ENCODE results near the gene MANSC1.
"Not testable (repeated sequence)": the region's sequence is repeated elsewhere in the genome, so short reads cannot be mapped to it uniquely, and the experiment has no call there.

MANSC1 gene

DNA sequence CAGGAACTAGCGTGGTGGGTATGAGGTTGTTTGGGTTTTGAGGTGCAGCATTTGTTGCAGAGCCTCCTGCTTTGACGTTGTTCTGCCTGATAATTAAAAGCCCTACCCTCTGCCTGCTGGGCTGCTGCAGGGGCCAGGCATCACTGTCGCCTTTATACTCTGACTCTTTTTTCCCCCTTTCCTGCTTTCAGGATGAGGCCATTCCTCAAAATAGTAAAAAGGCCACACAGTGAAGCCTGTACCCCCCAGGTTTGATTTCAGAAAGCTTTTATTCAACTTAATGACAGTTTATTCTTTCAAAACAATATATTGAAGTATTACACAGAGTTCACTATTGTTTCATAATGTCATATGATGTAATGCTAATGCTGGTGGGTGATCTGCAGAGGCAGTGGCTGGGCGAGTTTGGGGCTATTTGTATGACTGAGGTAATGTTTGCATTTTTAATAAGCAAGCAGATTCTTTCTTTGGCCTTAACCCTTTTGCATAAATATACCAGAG lies 15.9 kb upstream of the MANSC1 start:
- no peak for DNase-seq (ENCODE audit: low read depth, low spot score)

GRCh38 chr12:12365446-12365802 lies 15.4 kb upstream of the MANSC1 start:
- no peak for DNase-seq (ENCODE audit: low read depth, low spot score)

GRCh38 chr12:12364787-12365445 lies 14.9 kb upstream of the MANSC1 start:
- DNase-seq (ENCODE audit: low read depth, low spot score), result no peak

DNA sequence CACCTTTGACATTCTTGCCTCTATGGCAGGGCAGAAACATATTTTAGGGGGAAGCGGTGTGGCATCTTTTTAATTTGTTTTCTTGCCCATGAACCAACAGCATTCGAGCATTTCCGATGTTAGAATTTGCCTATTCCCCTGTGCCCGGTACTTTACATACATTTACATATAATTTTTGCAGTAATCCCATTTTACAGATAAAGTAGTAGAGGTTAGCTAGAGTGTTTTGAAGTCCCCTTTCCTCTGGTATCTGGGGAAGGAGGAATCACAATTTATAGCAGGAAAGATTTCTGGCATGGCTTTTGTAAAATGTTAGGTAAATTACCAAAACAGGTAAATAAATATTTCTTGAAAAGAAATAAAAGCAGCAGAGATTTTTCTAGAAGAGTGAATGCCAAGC lies 8.5 kb upstream of the MANSC1 start:
- DNase-seq (ENCODE audit: low read depth, low spot score), result no peak

DNA sequence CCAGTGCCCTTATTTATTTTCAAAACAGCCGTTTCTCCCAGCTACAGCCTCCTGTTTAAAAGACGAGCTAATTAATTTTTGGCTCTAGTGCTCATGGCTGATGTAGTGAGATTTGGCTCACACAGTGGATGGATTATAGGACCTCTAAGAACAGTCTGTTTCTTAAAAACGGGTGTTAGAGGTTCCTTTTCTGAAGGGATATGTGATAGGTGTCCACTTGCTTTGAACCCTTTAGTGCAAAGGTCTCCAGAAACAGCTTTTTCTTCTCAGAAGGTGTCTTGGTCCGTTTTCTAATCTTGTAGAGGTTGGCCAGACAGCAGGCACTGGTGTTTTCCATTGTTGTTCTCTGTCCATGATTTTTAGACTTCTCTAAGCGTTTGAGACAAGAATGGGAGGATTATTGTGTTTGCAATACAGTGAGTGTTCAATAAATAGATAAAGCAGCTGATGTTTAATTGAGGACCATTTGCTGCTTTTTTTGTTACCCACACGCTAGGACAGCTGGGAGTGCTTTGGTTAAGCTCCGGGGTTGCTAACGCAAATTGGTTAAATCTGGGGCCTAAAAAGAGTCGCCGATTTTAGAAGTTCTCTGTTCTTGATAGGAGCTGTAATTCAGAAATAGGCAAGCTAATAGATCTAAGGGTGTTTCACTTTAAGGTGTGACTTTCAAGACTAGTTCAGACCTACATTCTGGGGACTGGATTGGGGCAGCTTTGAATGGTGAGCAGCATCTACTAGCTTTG lies 7.8 kb upstream of the MANSC1 start:
- no peak for DNase-seq (ENCODE audit: low read depth, low spot score)

DNA sequence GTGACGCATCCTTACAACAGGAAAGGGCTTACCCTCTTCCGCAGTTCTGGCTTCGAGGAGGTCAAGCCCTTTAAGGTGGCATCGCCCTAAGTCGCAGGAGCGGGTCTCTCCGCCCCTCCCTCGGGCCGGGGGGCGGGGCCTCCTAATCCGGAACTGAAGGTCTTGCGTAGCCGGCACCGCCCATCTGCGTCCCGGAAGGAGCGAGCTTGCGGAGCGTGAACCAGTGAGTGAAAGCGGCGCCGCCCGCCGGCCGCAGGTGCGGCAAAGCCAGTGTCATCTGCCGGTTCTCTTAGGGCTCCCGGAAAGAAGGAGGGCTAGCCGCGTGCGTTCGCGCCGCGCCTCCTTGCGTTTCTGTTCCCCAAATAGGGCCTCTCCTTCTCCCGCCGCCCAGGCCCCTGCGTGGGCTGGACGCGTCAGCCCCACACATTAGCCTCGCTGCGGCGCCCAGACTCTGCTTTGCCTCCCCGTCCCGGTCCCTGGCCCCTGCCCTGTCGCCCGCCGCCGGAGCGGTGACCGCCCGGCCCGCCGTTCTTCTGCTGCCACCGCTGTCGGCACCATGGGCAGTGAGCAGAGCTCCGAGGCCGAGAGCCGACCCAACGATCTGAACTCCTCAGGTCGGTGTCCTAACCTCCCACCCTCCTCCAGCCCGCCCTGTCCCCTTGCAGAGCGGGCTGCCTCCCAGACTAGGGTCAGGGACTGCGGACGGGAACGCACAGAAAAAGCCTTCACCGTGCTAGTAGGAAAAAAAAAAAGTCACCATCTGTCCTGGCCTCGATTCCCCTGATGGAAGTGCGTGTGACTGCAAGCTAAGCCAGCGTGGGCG lies 7.1 kb upstream of the MANSC1 start, which contains the start of gene BORCS5:
Gene BORCS5, plus strand, starts transcription at position 183 of the 823 bp plus-strand sequence. Its CDS starts 374 bp downstream, at position 557.
- DNase-seq (ENCODE audit: low read depth, low spot score), result peak; percentile 59

DNA sequence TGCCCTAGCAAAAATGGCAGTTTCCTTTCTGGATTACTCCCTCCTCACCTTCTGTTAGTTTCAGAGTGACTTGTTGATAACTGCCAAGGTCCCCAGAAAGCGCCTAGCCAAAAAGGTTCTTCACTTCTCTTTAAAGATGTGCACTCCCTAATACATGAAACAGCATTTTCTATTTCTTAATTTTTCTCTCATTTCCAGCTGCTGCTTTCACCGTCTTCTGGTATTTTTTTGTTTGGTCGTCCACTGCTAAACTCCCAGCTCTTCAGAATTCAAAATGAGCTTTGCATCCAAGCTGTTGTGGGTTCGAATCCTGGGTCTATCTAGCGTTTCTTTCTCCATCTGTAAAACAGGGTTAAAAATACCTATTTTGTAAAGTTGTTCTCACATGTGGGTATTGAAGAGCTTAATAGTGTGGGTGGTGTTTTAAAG lies 6.4 kb upstream of the MANSC1 start:
- no peak for DNase-seq (ENCODE audit: low read depth, low spot score)

GRCh38 chr12:12353807-12354206 lies 3.8 kb upstream of the MANSC1 start:
- DNase-seq (ENCODE audit: low read depth, low spot score), result no peak

DNA sequence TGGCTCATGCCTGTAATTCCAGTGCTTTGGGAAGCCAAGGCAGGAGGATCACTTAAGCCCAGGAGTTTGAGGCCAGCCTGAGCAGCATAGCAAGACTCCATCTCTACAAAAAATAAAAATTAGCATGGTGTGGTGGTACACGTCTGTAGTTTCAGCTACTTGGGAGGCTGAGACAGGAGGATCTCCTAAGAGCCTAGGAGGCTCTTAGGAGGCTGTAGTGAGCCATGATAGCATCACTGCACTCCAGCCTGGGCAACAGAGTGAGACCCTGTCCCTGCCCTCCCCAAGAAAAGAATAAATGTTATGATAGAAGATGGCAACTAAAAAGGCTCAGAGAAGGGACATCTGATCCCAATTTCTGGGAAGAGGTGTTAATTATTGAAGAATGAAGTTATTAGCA lies 3.2 kb upstream of the MANSC1 start:
- no peak for DNase-seq (ENCODE audit: low read depth, low spot score)

- DNase-seq (ENCODE audit: low read depth, low spot score), result not testable (repeated sequence)
Observed at GRCh38 chr12:12351468-12352185, 1.6 kb upstream of the MANSC1 start.

GRCh38 chr12:12350868-12351463 lies 924 bp upstream of the MANSC1 start:
- DNase-seq (ENCODE audit: low read depth, low spot score), result no peak

GRCh38 chr12:12338527-12339168 lies 11.4 kb downstream of the MANSC1 start:
- DNase-seq (ENCODE audit: low read depth, low spot score), result no peak

DNA sequence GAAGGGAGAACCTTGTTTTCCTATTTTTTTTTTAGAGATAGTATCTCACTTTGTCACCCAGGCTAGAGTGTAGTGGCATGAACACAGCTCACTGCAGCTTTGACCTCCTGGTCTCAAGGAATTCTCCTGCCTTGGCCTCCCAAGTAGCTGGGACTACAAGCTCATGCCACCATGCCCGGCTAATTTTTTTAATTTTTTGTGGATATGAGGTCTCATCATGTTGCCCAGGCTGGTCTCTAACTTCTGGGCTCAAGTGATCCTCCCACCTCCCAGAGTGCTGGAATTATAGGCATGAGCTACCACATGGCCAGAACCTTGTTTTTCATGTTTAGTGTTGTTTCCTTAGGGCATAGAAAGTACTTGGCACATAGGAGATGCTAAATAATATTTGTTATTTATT lies 13.5 kb downstream of the MANSC1 start:
- no peak for DNase-seq (ENCODE audit: low read depth, low spot score)

- no peak for DNase-seq (ENCODE audit: low read depth, low spot score)
Observed at GRCh38 chr12:12336049-12336411, 14.0 kb downstream of the MANSC1 start.

DNA sequence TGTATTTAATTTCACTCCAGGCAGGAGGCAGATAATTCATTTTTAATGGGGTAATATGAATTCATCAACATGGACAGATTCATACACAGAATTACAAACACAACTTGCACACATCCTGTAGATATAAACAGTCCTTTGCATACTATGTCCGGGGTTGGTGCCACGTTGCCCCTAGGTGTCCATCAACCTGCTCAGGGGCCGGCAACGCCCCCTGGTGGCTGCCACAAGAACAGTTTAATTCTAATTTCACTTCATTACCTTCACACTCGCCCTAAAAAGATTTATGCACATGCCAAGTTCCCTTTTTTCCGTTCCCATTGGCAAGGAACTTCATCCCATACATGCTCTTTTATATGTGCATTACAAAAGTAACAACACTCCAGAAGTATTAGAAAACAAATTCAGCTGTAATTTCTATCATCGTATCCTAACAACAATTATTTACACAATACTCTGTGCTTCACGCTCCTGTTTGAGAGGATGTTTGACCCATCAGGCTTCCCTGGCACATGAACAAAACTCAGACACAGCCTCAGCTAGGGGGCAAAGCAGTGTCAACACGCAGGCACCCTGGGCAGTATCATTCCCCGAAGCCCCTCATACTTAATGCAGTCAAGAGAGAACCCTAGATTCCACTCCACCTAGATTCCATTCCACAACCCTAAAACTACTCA lies 15.5 kb downstream of the MANSC1 start:
- DNase-seq (ENCODE audit: low read depth, low spot score), result no peak

GRCh38 chr12:12333407-12334366 lies 16.4 kb downstream of the MANSC1 start:
- no peak for DNase-seq (ENCODE audit: low read depth, low spot score)

- DNase-seq (ENCODE audit: low read depth, low spot score), result no peak
Observed at GRCh38 chr12:12331896-12332295, 18.1 kb downstream of the MANSC1 start.

DNA sequence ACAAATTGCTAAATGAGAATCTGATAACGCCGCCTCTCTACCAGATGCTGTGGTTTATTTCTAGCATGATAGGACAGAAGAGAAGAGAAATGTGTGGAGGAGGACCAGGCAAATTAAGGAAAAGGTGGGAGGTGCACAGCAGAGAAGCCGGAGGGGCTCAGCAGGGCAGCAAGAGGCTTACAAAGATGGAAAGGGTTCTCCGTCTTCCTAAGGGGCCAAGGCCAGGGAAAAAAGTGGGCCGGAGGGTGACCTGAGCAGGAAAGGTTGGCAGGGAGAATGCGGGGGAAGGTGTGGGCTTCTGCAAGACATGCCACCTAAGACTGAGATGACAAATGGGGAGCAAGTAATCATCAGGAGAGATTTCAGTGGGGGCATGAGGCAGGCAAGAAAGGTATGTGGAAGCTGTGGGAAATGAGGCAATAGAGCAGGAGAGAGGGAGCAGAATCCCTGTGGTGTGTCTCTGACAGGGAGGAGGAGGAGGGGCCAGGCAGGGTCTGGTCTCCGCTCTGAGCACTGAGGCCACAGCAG lies 18.7 kb downstream of the MANSC1 start:
- no peak for DNase-seq (ENCODE audit: low read depth, low spot score)

GRCh38 chr12:12327802-12328201 lies 22.2 kb downstream of the MANSC1 start:
- DNase-seq (ENCODE audit: low read depth, low spot score), result no peak

All from brain pericyte (primary cell).